WTC11 (cell line): ENCODE measurements around the gene CACNA2D4. TPM values are rescaled to one million over a fixed set of nuclear protein-coding genes. Genes with fewer than 3 reads are reported as not detected.

Source experiments
- ATAC-seq: fragments of 200-7000 bp; cut with Tn5 transposase; 2 replicates; pipeline ENCODE4 v1.10.0; 2021; ENCODE audit warnings: mild to moderate bottlenecking, moderate library complexity
- CTCF ChIA-PET: fragments of 300-600 bp; sonication (Branson Sonifier 250); formaldehyde crosslinking; loops from one replicate; lab custom pipeline; 2021; ENCODE audit warnings: antibody characterized with exemption; lab: Charles Lee
- POLR2A ChIA-PET: fragments of 350-600 bp; sonication (Branson Sonifier 250); formaldehyde crosslinking; loops from one replicate; lab custom pipeline; 2021; ENCODE audit warnings: antibody characterized with exemption; lab: Charles Lee
- DNase-seq: peaks from one replicate; pipeline ENCODE4 v3.0.0; 2021; ENCODE audit warnings: low spot score
- H3K27ac Mint-ChIP-seq: 2 replicates; pipeline ENCODE4 v1.8.0; 2021; ENCODE audit warnings: mixed read lengths
- H3K27me3 Mint-ChIP-seq: 2 replicates; pipeline ENCODE4 v1.8.0; 2021; ENCODE audit warnings: low read depth, mild to moderate bottlenecking, moderate library complexity, mixed read lengths
- H3K36me3 Mint-ChIP-seq: 2 replicates; pipeline ENCODE4 v1.8.0; 2021; ENCODE audit warnings: mixed read lengths
- H3K4me1 Mint-ChIP-seq: 2 replicates; pipeline ENCODE4 v1.8.0; 2022; ENCODE audit warnings: mixed read lengths
- H3K4me3 Mint-ChIP-seq: 2 replicates; pipeline ENCODE4 v1.8.0; 2021; ENCODE audit warnings: mild to moderate bottlenecking, moderate library complexity, mixed read lengths
- H3K9me3 Mint-ChIP-seq: 2 replicates; pipeline ENCODE4 v1.8.0; 2021; ENCODE audit warnings: mixed read lengths
- ATF6 ChIP-seq: sonication (generic); formaldehyde crosslinking; IDR thresholded peaks from 2 replicates; pipeline ENCODE4 v1.8.1; 2023; ENCODE audit warnings: mild to moderate bottlenecking, missing genetic modification reagents
- CBFB ChIP-seq: sonication (generic); formaldehyde crosslinking; IDR thresholded peaks from 2 replicates; pipeline ENCODE4 v1.8.1; 2022; ENCODE audit warnings: mild to moderate bottlenecking, low read depth, missing genetic modification reagents
- ELF4 ChIP-seq: sonication (generic); formaldehyde crosslinking; IDR thresholded peaks from 2 replicates; pipeline ENCODE4 v1.8.1; 2022; ENCODE audit warnings: low read depth, mild to moderate bottlenecking, moderate library complexity, missing genetic modification reagents
- FOXK1 ChIP-seq: sonication (generic); formaldehyde crosslinking; IDR thresholded peaks from 2 replicates; pipeline ENCODE4 v1.8.0; 2022; ENCODE audit warnings: mild to moderate bottlenecking, moderate library complexity, missing genetic modification reagents
- GABPB1 ChIP-seq: sonication (generic); formaldehyde crosslinking; IDR thresholded peaks from 2 replicates; pipeline ENCODE4 v1.8.1; 2023; ENCODE audit warnings: mild to moderate bottlenecking, missing genetic modification reagents
- KAT7 ChIP-seq: sonication (generic); formaldehyde crosslinking; IDR thresholded peaks from 2 replicates; pipeline ENCODE4 v1.8.1; 2023; ENCODE audit warnings: missing genetic modification reagents, mild to moderate bottlenecking, borderline replicate concordance
- PRDM15 ChIP-seq: sonication (generic); formaldehyde crosslinking; IDR thresholded peaks from 2 replicates; pipeline ENCODE4 v1.8.0; 2022; ENCODE audit warnings: missing genetic modification reagents
- PREB ChIP-seq: sonication (generic); formaldehyde crosslinking; IDR thresholded peaks from 2 replicates; pipeline ENCODE4 v1.8.1; 2022; ENCODE audit warnings: mild to moderate bottlenecking, missing genetic modification reagents, moderate library complexity, borderline replicate concordance
- TEAD4 ChIP-seq: sonication (generic); formaldehyde crosslinking; IDR thresholded peaks from 2 replicates; pipeline ENCODE4 v1.8.0; 2022; ENCODE audit warnings: mild to moderate bottlenecking, missing genetic modification reagents
- ZNF138 ChIP-seq: sonication (generic); formaldehyde crosslinking; conservative IDR thresholded peaks from 2 replicates; pipeline ENCODE4 v1.8.1; 2022; ENCODE audit warnings: mild to moderate bottlenecking, moderate library complexity, missing genetic modification reagents
- ZNF219 ChIP-seq: sonication (generic); formaldehyde crosslinking; IDR thresholded peaks from 2 replicates; pipeline ENCODE4 v1.8.0; 2023; ENCODE audit warnings: missing genetic modification reagents, mild to moderate bottlenecking, borderline replicate concordance
- ZNF317 ChIP-seq: sonication (generic); formaldehyde crosslinking; IDR thresholded peaks from 2 replicates; pipeline ENCODE4 v1.8.1; 2023; ENCODE audit warnings: low read depth, mild to moderate bottlenecking, moderate library complexity, missing genetic modification reagents, borderline replicate concordance
- ZNF512 ChIP-seq: sonication (generic); formaldehyde crosslinking; IDR thresholded peaks from 2 replicates; pipeline ENCODE4 v1.8.1; 2022; ENCODE audit warnings: missing genetic modification reagents, borderline replicate concordance
- total RNA-seq: library from RNA; stranded (reverse); gene quantifications from 3 replicates; pipeline ENCODE4 v1.2.3, GENCODE V29; 2021

CACNA2D4 gene
- total RNA-seq, 1 experiment from 2014 or later = 0.04 TPM

GRCh38 chr12:1827826-1828805, 90.3 kb downstream of the CACNA2D4 start:
- H3K4me3 Mint-ChIP-seq = no peak overlapping the region
- ATAC-seq (no peak), DNase-seq (no peak)
- TF ChIP-seq PREB (CRISPR knock-in tag) (no peak), CBFB (no peak), ELF4 (CRISPR knock-in tag) (no peak), FOXK1 (CRISPR knock-in tag) (no peak), TEAD4 (no peak), ATF6 (no peak), PRDM15 (CRISPR knock-in tag) (no peak)
- ChIA-PET CTCF (interaction anchor here (1.0 kb wide), 1 partner anchor 112 kb away, joined by 3 read pairs; no protein-coding TSS in a partner anchor), POLR2A (no interaction called here)
- H3K36me3 Mint-ChIP-seq = no peaks in the 10 kb centered on the region
- H3K4me1 Mint-ChIP-seq = peaks cover 6% of the 10 kb centered on the region
- no peak overlapping the region for H3K27ac Mint-ChIP-seq
- H3K9me3 Mint-ChIP-seq = no peaks in the 10 kb centered on the region
- H3K27me3 Mint-ChIP-seq = peaks cover 8% of the 10 kb centered on the region; the same call in 1 of the 2 replicates

GRCh38 chr12:1826867-1827705, 91.4 kb downstream of the CACNA2D4 start:
- H3K4me3 Mint-ChIP-seq = no peak overlapping the region
- CTCF ChIA-PET = interaction anchor here (1.4 kb wide), 1 partner anchor 113 kb away, joined by 5 read pairs; no protein-coding TSS in a partner anchor
- no peak for TF ChIP-seq PRDM15 (CRISPR knock-in tag)
- TF ChIP-seq ZNF138 = no peak
- no peak for TF ChIP-seq ZNF512 (CRISPR knock-in tag)
- TF ChIP-seq ZNF317 (CRISPR knock-in tag) = no peak
- no peak for TF ChIP-seq KAT7
- no peak for TF ChIP-seq GABPB1 (CRISPR knock-in tag)
- TF ChIP-seq ELF4 (CRISPR knock-in tag) = no peak
- no peak for TF ChIP-seq ZNF219 (CRISPR knock-in tag)

More at GRCh38 chr12:1826867-1827705, 91.4 kb downstream of the CACNA2D4 start:
- Mint-ChIP-seq H3K9me3 (no peaks in the 10 kb centered on the region), H3K27me3 (peaks cover 13% of the 10 kb centered on the region), H3K27ac (no peak overlapping the region), H3K36me3 (no peaks in the 10 kb centered on the region), H3K4me1 (peaks cover 7% of the 10 kb centered on the region)
- DNase-seq = no peak
- no peak for ATAC-seq
- POLR2A ChIA-PET = no interaction called here
